GM12891 (cell line): ENCODE results near the gene TMEM109.

Experiments
- POLR2A ChIP-seq: IDR thresholded peaks from 2 replicates; pipeline ENCODE4 v1.6.1; 2011; ENCODE audit warnings: low read depth, low read length, control low read depth
- POLR2AphosphoS5 ChIP-seq: IDR thresholded peaks from 2 replicates; pipeline ENCODE4 v1.6.1; 2011; ENCODE audit warnings: low read depth, low read length, control low read depth
- POU2F2 ChIP-seq: IDR thresholded peaks from 2 replicates; pipeline ENCODE4 v1.6.1; 2011; ENCODE audit warnings: low read depth, mild to moderate bottlenecking, control low read depth, low read length, moderate library complexity
- SPI1 ChIP-seq: IDR thresholded peaks from 2 replicates; pipeline ENCODE4 v1.6.1; 2011; ENCODE audit warnings: low read depth, low read length, control low read depth
- TAF1 ChIP-seq: IDR thresholded peaks from 2 replicates; pipeline ENCODE4 v1.6.1; 2011; ENCODE audit warnings: low read depth, low read length, control low read depth

DNA sequence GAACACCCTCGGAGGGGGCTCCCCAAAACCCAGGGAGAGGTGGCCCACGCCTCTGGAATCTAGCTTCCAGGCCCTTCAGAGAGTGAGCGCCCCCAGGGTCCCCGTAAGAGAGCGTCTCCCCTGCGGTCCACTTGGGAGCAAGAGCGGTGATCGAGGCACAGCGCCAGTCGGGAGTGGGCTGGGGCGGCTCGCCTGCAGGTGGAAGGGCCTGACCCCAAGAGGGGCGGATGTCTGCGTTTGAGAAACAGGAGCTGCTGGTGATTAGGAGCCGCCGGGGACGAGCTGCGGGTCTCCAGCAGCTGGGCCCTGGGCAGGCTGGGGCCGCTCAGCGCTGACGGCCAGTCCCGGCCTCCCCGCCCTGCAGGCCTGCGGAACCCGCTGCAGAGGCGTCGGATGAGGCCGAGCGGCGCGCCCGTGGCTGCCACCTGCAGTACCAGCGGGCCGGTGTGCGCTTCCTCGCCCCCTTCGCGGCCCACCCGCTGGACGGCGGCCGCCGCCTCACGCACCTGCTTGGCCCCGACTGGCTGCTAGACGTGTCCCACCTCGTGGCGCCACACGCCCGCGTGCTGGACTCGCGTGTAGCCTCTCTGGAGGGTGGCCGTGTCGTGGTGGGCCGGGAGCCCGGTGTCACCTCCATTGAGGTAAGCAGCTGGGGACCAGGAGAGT lies 20.3 kb downstream of the TMEM109 start:
- TF ChIP-seq POLR2AphosphoS5 (no peak; the same call in 1 of the 2 replicates), POU2F2 (no peak), SPI1 (no peak), POLR2A (0 out of 2 replicates have a peak, but pooled peaks have one; percentile 1), TAF1 (no peak)
